Measurements from ENCODE around the gene LRRC4C.

LRRC4C gene

GRCh38 chr11:41459465-41460401, at the start of gene LRRC4C:
TSS of gene LRRC4C (minus strand) at chr11:41459652.
- DNase-seq (no peak), ATAC-seq (ENCODE audit: insufficient read depth, low read depth) (no peak)
- Histone ChIP-seq H3K9me3 (ENCODE audit: insufficient read depth, low read length, severe bottlenecking) (no peaks in the 10 kb centered on the region), H3K36me3 (ENCODE audit: insufficient read depth, low read length) (no peaks in the 10 kb centered on the region), H3K4me2 (ENCODE audit: insufficient read depth, low read length) (no peak within 1 kb of the TSS), H4K20me1 (ENCODE audit: insufficient read depth, low read length) (no peaks in the 10 kb centered on the region), H3K27ac (ENCODE audit: low read length) (no peak within 1 kb of the TSS), H3K9ac (ENCODE audit: low read depth, low read length) (no peak within 1 kb of the TSS), H3K4me3 (ENCODE audit: low read depth in 1 of 2, low read length in 2 of 2) (no peak within 1 kb of the TSS), H3K27me3 (ENCODE audit: insufficient read depth, low read length, poor library complexity) (no peaks in the 10 kb centered on the region), H3K4me1 (ENCODE audit: insufficient read depth, low read length) (no peaks in the 10 kb centered on the region), H2AFZ (ENCODE audit: low read depth, low read length) (no peak within 1 kb of the TSS), H3K79me2 (ENCODE audit: insufficient read depth, low read length) (no peaks in the 10 kb centered on the region)
- no peak for TF ChIP-seq EZH2 (IDR thresholded peaks at IDR 0.05; ENCODE audit: borderline replicate concordance, low read depth, low read length, severe bottlenecking)
- TF ChIP-seq CTCF (IDR thresholded peaks at IDR 0.05; ENCODE audit: borderline replicate concordance, extremely low read depth, low read length, poor library complexity, severe bottlenecking) = no peak

GRCh38 chr11:41508121-41508520, 48.7 kb upstream of the LRRC4C start:
- Histone ChIP-seq H3K36me3 (ENCODE audit: insufficient read depth, low read length) (no peaks in the 10 kb centered on the region), H3K9me3 (ENCODE audit: insufficient read depth, low read length, severe bottlenecking) (no peaks in the 10 kb centered on the region), H3K27me3 (ENCODE audit: insufficient read depth, low read length, poor library complexity) (no peaks in the 10 kb centered on the region), H3K9ac (ENCODE audit: low read depth, low read length) (no peak overlapping the region), H3K79me2 (ENCODE audit: insufficient read depth, low read length) (no peaks in the 10 kb centered on the region), H3K27ac (ENCODE audit: low read length) (no peak overlapping the region), H3K4me1 (ENCODE audit: insufficient read depth, low read length) (no peaks in the 10 kb centered on the region), H3K4me3 (ENCODE audit: low read depth in 1 of 2, low read length in 2 of 2) (no peak overlapping the region), H3K4me2 (ENCODE audit: insufficient read depth, low read length) (no peak overlapping the region), H4K20me1 (ENCODE audit: insufficient read depth, low read length) (no peaks in the 10 kb centered on the region), H2AFZ (ENCODE audit: low read depth, low read length) (no peak overlapping the region)
- TF ChIP-seq EZH2 (IDR thresholded peaks at IDR 0.05; ENCODE audit: borderline replicate concordance, low read depth, low read length, severe bottlenecking) = no peak
- no peak for TF ChIP-seq CTCF (IDR thresholded peaks at IDR 0.05; ENCODE audit: borderline replicate concordance, extremely low read depth, low read length, poor library complexity, severe bottlenecking)
- ATAC-seq (ENCODE audit: insufficient read depth, low read depth) = no peak
- DNase-seq = no peak

- ATAC-seq (ENCODE audit: insufficient read depth, low read depth) = no peak
- H2AFZ ChIP-seq (ENCODE audit: low read depth, low read length) = no peak overlapping the region
Observed at GRCh38 chr11:41499429-41499828, 40.0 kb upstream of the LRRC4C start.

More at GRCh38 chr11:41499429-41499828, 40.0 kb upstream of the LRRC4C start:
- Histone ChIP-seq H3K36me3 (ENCODE audit: insufficient read depth, low read length) (no peaks in the 10 kb centered on the region), H3K27ac (ENCODE audit: low read length) (no peak overlapping the region), H3K79me2 (ENCODE audit: insufficient read depth, low read length) (no peaks in the 10 kb centered on the region), H4K20me1 (ENCODE audit: insufficient read depth, low read length) (no peaks in the 10 kb centered on the region), H3K4me3 (ENCODE audit: low read depth in 1 of 2, low read length in 2 of 2) (no peak overlapping the region), H3K4me2 (ENCODE audit: insufficient read depth, low read length) (no peak overlapping the region), H3K4me1 (ENCODE audit: insufficient read depth, low read length) (no peaks in the 10 kb centered on the region), H3K9me3 (ENCODE audit: insufficient read depth, low read length, severe bottlenecking) (no peaks in the 10 kb centered on the region), H3K9ac (ENCODE audit: low read depth, low read length) (no peak overlapping the region), H3K27me3 (ENCODE audit: insufficient read depth, low read length, poor library complexity) (no peaks in the 10 kb centered on the region)
- TF ChIP-seq CTCF (IDR thresholded peaks at IDR 0.05; ENCODE audit: borderline replicate concordance, extremely low read depth, low read length, poor library complexity, severe bottlenecking) (no peak), EZH2 (IDR thresholded peaks at IDR 0.05; ENCODE audit: borderline replicate concordance, low read depth, low read length, severe bottlenecking) (no peak)
- DNase-seq = no peak
